HS-27A (cell line): Measurements from ENCODE around the gene BATF.

Source experiments
- DNase-seq: peaks from one replicate; pipeline ENCODE4 v3.0.0-alpha.2; 2012; ENCODE audit warnings: low read depth, missing footprints

Gene BATF

DNA sequence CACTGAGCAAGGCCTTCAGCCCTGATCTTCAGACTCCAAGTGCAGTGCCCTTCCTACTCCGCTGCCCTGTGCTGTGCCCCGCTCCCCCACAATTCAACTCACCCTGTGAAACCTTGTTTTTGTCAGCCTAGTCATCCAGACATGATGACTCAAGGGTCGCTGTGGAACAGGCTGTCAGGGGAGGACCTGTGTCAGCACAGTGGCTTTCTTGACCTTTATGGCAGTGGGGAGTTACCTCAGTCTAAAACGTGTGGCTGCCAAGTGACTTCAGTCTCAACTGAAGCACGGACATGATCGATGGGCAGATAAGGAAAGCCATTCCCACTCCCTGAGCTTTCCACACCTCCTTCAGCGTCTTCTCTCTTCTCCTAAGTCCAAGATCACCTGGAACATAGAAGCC, 39.8 kb downstream of the BATF start:
- DNase-seq, result no peak

DNA sequence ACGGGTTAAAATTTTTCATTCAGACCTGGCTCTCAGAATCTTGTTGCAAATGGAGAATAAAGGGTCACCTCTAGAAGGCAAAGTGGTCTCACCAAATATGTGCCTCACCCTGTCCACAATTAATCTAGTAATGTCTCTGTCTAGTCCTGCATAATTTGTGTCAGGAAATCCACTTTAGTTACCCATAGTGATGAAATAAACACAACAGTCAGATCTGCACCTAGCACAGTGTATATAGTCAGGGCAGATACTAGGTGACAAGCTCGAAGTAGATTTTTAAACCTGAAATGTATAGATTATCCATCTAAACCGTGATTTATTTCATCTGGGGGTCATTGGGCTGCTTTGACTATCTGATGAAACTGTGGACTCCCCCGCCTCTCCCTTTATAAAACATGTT, 40.2 kb downstream of the BATF start:
- no peak for DNase-seq

DNA sequence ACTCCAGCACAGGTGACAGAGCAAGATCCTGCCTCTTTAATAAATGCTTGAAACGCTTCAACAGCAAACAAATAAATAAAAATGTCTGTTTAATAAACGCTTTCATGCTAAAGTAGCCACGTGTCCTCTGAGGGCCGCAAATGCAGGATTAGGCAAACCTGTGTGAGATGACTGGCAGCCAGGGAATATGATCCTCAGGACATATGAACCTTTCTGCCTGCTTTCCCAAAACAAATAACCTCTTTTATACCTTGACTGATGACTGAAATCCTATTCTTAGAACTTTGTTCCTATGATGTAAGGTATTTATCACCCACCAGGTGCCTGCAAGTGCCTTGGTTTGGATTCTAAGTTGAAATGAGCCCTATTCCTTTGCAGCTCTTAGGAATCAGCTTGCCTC, 41.7 kb downstream of the BATF start:
- no peak for DNase-seq

DNA sequence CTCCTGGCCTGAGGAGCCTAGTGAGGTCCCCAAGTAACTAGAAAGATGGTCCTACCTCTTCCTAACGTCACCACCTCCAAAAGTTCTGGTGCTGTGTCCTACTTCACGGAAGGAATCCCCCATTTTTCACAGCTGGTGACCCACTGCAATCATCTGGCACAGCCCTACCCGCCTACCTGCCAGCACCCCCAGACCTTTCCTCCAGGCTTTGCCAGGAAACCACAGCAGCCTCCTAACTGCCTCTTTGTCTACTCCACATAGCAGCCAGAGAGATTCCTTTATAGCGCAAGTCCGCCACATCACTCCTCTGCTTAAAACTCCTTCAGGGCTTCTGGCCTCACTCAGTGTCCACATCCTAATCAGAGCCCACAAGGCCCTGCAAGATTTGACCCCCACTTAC, 42.8 kb downstream of the BATF start:
- no peak for DNase-seq

- DNase-seq, result no peak
Observed at GRCh38 chr14:75566321-75566720, 44.1 kb downstream of the BATF start.

GRCh38 chr14:75566752-75567151, 44.5 kb downstream of the BATF start:
- DNase-seq, result no peak

- DNase-seq, result no peak
Observed at GRCh38 chr14:75568140-75568539, 45.9 kb downstream of the BATF start.

DNA sequence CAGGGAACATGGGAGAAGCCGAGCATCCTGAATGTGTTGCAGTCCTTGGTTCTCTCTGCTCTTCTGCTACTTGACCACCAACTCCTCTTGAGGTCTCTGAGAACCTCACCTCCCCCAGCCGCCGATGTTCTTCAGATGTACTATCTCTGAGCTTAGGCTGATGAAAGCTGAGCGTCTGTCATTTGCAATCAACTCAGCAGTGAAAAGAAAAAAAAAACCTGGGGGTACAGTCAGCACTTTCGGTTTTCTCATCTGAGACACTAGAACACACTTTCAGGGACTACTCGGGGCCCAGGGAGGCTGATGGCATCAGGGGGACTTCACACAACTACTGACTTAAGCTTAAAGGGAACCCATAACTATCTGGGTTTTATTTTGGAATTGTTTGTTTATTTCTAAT, 46.5 kb downstream of the BATF start:
- DNase-seq, result no peak

DNA sequence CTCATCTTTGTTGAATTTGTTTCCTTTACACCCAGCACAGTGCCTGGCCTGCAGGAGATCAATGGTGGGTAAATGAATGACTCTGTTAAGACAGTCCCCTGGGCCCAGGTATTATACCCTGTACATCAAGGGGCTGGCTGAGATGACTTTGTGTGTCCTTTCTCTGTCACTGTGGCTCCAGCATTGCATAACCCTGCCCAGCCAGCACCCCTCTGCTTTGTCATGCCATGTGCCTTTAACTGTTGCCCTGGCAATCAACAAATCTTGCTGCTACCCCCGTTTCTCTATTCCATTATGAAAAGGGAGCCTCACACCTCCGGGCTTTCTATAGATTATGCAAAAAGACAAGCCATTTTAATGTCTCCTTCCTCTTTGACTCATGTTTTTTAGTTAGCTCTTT, 48.5 kb downstream of the BATF start:
- DNase-seq, result no peak

- DNase-seq, result no peak
Observed at GRCh38 chr14:75572104-75572503, 49.8 kb downstream of the BATF start.

DNA sequence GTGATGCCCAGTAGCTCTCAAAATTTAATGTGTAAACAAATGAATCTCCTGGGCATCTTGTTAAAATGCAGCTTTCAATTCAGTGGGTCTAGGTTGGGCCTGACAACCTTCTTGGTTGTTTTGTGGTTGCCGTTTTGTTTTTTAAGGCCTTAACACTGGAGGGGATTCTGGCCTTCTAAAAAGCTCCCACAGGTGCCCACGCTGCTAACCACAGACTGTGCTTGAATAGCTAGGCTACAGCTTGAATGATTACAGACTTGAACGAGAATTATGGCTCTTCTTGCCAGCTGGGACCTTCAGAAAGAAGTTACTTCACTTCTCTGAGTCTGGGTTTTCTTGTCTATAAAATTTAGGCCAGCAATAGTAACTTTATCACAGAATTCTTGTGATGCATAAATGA, 54.8 kb downstream of the BATF start:
- DNase-seq, result no peak

GRCh38 chr14:75577729-75578101, 55.4 kb downstream of the BATF start:
- DNase-seq, result no peak

DNA sequence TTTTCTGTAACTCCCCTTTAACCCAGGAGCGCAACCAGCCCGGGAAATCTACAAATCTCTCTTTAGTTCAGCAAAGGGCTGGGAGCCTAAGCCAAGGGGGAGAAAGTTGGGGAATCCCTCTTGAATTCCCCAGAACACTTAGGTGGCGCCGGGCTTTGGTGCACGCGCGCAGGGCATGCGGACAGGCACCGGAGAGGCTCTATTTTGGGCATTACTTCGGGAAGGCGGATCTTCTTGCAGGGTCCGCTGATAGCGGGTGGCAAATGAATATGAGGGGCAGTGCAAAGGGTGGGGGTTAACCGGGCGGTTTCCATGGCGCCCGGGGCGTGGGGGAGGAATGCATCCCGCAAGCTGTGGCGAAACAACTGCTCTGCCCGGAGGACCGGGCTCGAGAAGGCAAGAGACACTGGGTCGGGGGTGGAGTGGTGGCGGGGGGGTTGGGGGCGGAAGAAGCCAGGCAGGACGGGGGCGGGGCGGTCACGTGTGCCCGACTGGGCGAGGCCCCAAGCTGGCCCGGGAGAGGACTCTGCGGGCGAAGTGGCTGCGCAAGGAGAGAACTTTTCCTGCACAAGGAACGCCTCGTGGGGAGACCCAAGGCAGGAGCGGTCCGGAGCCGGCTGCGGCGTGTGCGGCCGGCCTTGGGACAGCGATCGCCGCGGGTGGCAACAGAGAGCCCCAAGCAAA, 56.0 kb downstream of the BATF start, which contains the start of gene FLVCR2:
FLVCR2 (plus strand) TSS at position 519 of the 684 bp plus-strand sequence. CDS start 353 bp downstream, outside the sequence.
- no peak for DNase-seq

GRCh38 chr14:75578786-75579337, 56.6 kb downstream of the BATF start:
- DNase-seq, result no peak

DNA sequence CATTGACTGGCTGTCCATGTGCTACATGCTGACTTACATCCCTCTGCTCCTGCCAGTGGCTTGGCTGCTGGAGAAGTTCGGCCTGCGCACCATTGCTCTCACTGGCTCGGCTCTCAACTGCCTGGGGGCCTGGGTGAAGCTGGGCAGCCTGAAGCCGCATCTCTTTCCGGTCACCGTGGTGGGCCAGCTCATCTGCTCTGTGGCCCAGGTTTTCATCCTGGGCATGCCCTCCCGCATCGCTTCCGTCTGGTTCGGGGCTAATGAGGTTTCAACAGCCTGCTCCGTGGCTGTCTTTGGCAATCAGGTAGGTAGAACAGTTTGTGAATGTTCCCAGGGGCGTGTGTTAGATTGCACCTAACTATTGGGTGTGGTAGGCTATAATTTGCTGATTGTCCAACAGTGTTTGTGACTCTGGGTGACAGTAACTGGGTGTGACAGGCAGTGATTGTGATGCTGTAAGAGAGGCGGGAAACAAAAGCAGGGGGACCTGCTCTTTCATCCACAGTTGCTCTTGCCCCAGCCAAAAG, 57.1 kb downstream of the BATF start:
- DNase-seq, result no peak

DNA sequence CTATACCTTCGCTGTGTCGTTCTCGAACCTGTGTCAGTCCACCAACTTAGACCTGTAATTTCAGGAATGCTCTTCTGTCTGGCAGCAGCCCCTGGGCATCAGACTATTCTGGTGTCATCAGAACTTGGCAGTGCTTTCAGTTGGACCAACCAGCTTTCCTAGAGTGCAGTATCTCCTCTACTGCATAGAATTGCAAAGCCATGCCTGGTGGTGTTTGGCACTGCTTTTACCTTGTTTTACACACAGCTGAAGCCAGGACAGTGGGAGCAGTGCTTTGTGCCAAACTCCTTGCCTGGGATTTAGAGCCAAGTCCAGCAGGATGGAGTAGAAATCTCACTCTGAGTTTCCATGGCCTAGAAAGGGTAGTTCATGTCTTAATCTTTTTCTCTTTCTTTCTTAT, 57.6 kb downstream of the BATF start:
- DNase-seq, result no peak

DNA sequence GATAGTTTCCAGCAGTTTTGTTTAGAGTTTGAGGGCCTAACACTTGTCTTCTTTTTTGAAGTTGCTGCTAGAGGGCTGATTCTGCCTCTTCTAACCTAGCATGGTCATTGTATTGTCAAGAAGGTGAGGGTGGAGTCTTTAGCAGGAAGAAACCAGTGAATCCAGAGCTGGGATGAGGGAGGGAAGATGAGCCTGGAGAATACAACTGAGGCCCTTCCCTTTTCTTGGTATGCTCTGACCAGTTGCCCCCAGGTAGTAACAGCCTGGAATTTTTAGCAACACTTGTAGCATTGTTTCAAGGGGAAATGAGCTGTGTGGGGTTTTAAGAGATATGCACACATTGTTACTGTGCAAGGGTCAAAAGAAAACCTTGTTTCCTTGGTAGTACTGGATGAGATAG, 65.1 kb downstream of the BATF start:
- no peak for DNase-seq

- DNase-seq, result no peak
Observed at GRCh38 chr14:75589931-75590330, 67.7 kb downstream of the BATF start.

GRCh38 chr14:75591331-75591946, 69.2 kb downstream of the BATF start:
- DNase-seq, result no peak

- DNase-seq, result no peak
Observed at GRCh38 chr14:75591987-75592575, 69.8 kb downstream of the BATF start.

DNA sequence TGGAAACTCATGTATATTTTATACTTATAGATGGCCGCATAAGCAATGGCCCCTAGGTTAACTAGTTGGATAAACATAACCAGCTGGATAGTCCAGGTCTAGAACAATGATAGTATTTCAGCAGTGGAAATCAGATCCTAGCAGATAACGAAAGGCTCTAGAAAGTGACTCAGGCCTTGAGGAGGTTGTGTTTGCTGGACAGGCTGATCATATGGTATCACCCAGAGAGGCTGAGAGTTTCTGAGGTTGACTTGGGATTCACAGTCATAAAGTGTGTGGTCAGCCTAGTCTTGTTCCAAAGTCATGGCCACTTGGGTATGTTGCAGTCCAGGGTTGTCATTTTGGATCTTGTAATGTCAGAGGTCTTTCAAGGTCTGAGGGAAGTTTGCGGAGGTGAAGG, 73.0 kb downstream of the BATF start:
- DNase-seq, result no peak
